GM23338 (cell line): ENCODE measurements around the gene DCAF6. TPM values are rescaled to one million over a fixed set of nuclear protein-coding genes. Genes with fewer than 3 reads are reported as not detected.

Source experiments
- ATAC-seq: fragments of 200-7000 bp; cut with Tn5 transposase; 3 replicates; pipeline ENCODE4 v1.9.1; 2020
- DNase-seq: peaks from one replicate; pipeline ENCODE4 v3.0.0-alpha.2; 2015; ENCODE audit warnings: low spot score
- H2AFZ ChIP-seq: fragments of 200-600 bp; sonication (generic); 2 replicates; pipeline ENCODE4 v1.8.0; 2016; ENCODE audit warnings: antibody characterized with exemption, mild to moderate bottlenecking, moderate library complexity
- H3F3A ChIP-seq: fragments of 200-600 bp; sonication (generic); replicated peaks from 2 replicates; pipeline ENCODE4 v1.8.0; 2017; ENCODE audit warnings: antibody characterized with exemption, mixed run types, low read depth
- H3K27ac ChIP-seq: fragments of 200-600 bp; sonication (generic); 2 replicates; pipeline ENCODE4 v1.6.1; 2016; ENCODE audit warnings: low read depth
- H3K27me3 ChIP-seq: fragments of 200-600 bp; sonication (generic); 2 replicates; pipeline ENCODE4 v1.8.0; 2016; ENCODE audit warnings: mild to moderate bottlenecking, mixed run types, moderate library complexity; ENCODE audit not compliant: insufficient read depth
- H3K36me3 ChIP-seq: fragments of 200-600 bp; sonication (generic); 2 replicates; pipeline ENCODE4 v1.8.0; 2016; ENCODE audit warnings: mild to moderate bottlenecking; ENCODE audit not compliant: insufficient read depth
- H3K4me1 ChIP-seq: fragments of 200-600 bp; sonication (generic); 2 replicates; pipeline ENCODE4 v1.8.0; 2016; ENCODE audit warnings: mild to moderate bottlenecking, moderate library complexity; ENCODE audit not compliant: insufficient read depth
- H3K4me2 ChIP-seq: fragments of 200-600 bp; sonication (generic); 2 replicates; pipeline ENCODE4 v1.7.1; 2017; ENCODE audit warnings: mixed run types
- H3K4me3 ChIP-seq: fragments of 200-600 bp; sonication (generic); 2 replicates; pipeline ENCODE4 v1.6.1; 2016; ENCODE audit warnings: mixed run types
- H3K79me2 ChIP-seq: fragments of 200-600 bp; sonication (generic); replicated peaks from 2 replicates; pipeline ENCODE4 v1.8.0; 2017; ENCODE audit warnings: mild to moderate bottlenecking; ENCODE audit not compliant: insufficient read depth
- H3K9me2 ChIP-seq: fragments of 200-600 bp; sonication (generic); 2 replicates; pipeline ENCODE4 v1.8.0; 2017; ENCODE audit not compliant: insufficient read depth
- H4K20me1 ChIP-seq: fragments of 200-600 bp; sonication (generic); replicated peaks from 2 replicates; pipeline ENCODE4 v1.8.0; 2017; ENCODE audit warnings: mild to moderate bottlenecking; ENCODE audit not compliant: insufficient read depth
- H3K27ac Mint-ChIP-seq: 2 replicates; pipeline ENCODE4 v1.8.0; 2020; ENCODE audit warnings: inconsistent platforms, mild to moderate bottlenecking, moderate library complexity, mixed read lengths
- H3K27me3 Mint-ChIP-seq: 3 replicates; pipeline ENCODE4 v1.8.0; 2022; ENCODE audit warnings: low read depth, mild to moderate bottlenecking, moderate library complexity, mixed read lengths, inconsistent platforms; ENCODE audit not compliant: insufficient read depth, poor library complexity
- H3K36me3 Mint-ChIP-seq: 3 replicates; pipeline ENCODE4 v1.8.0; 2021; ENCODE audit warnings: low read depth, mild to moderate bottlenecking, inconsistent platforms, moderate library complexity, mixed read lengths
- H3K4me1 Mint-ChIP-seq: 3 replicates; pipeline ENCODE4 v1.8.0; 2020; ENCODE audit warnings: mild to moderate bottlenecking, inconsistent platforms, mixed read lengths
- H3K4me3 Mint-ChIP-seq: 3 replicates; pipeline ENCODE4 v1.8.0; 2021; ENCODE audit warnings: moderate library complexity, mild to moderate bottlenecking, inconsistent platforms, mixed read lengths
- H3K9me3 Mint-ChIP-seq: 3 replicates; pipeline ENCODE4 v1.8.0; 2020; ENCODE audit warnings: moderate library complexity, mild to moderate bottlenecking, inconsistent platforms, mixed read lengths
- CREB1 ChIP-seq: fragments of 250-450 bp; sonication (Bioruptor Pico); IDR thresholded peaks from 2 replicates; pipeline ENCODE4 v1.5.0; 2020; ENCODE audit warnings: low read depth, mild to moderate bottlenecking, moderate library complexity
- CTCF ChIP-seq, 2 experiments: fragments of 200-600 bp in 1 of 2; sonication (generic) in 1 of 2; conservative IDR thresholded peaks; 2 replicates each; pipeline versions ENCODE4 v1.5.1 to v1.6.1; 2016 to 2017; ENCODE audit warnings: antibody characterized with exemption in 2 of 2, low read depth in 2 of 2, mild to moderate bottlenecking in 2 of 2, moderate library complexity in 1 of 2
- EZH2 ChIP-seq: fragments of 200-600 bp; sonication (generic); IDR thresholded peaks from one replicate; pipeline ENCODE4 v1.8.0; 2017; ENCODE audit warnings: antibody characterized with exemption, mild to moderate bottlenecking, low read depth; ENCODE audit not compliant: unreplicated experiment
- EZH2phosphoT487 ChIP-seq: fragments of 200-600 bp; sonication (generic); IDR thresholded peaks from one replicate; pipeline ENCODE4 v1.8.1; 2018; ENCODE audit warnings: antibody characterized with exemption; ENCODE audit not compliant: unreplicated experiment
- JUNB ChIP-seq: IDR thresholded peaks from one replicate; pipeline ENCODE4 v1.6.1; 2016; ENCODE audit warnings: antibody characterized with exemption; ENCODE audit not compliant: unreplicated experiment
- NANOG ChIP-seq: IDR thresholded peaks from 2 replicates; pipeline ENCODE4 v1.6.1; 2016; ENCODE audit warnings: antibody characterized with exemption, borderline replicate concordance
- POLR2AphosphoS5 ChIP-seq: IDR thresholded peaks from 2 replicates; pipeline ENCODE4 v1.6.1; 2016; ENCODE audit warnings: antibody characterized with exemption, low read depth
- REST ChIP-seq: IDR thresholded peaks from one replicate; pipeline ENCODE4 v1.6.1; 2018; ENCODE audit warnings: antibody characterized with exemption; ENCODE audit not compliant: unreplicated experiment
- STAT1 ChIP-seq: IDR thresholded peaks from one replicate; pipeline ENCODE4 v1.6.1; 2016; ENCODE audit warnings: antibody characterized with exemption; ENCODE audit not compliant: unreplicated experiment
- ZNF114 ChIP-seq: fragments of 250-450 bp; sonication (Bioruptor Pico); IDR thresholded peaks from 2 replicates; pipeline ENCODE4 v1.5.0; 2020; ENCODE audit warnings: mild to moderate bottlenecking, moderate library complexity
- ZNF331 ChIP-seq: fragments of 250-450 bp; sonication (Bioruptor Pico); IDR thresholded peaks from 2 replicates; pipeline ENCODE4 v1.5.0; 2020; ENCODE audit warnings: low read depth, mild to moderate bottlenecking, moderate library complexity
- polyA plus RNA-seq: library from polyadenylated mRNA; unstranded; fragments of >200 nt; fragmentation: Nextera tagmentation; extraction: Ambion mirVana; gene quantifications from 2 replicates; pipeline ENCODE4 v1.2.1, GENCODE V29; 2016
- total RNA-seq: library from RNA; depleted of rRNA; stranded (reverse); fragments of >200 nt; shearing (Covaris generic); gene quantifications from 2 replicates; pipeline ENCODE4 v1.2.3, GENCODE V29; 2014
- TF ChIP-seq, protein P1 (sequence below): fragments of 250-450 bp; sonication (Bioruptor Pico); IDR thresholded peaks from 2 replicates; pipeline ENCODE4 v1.5.0; 2020; ENCODE audit warnings: mild to moderate bottlenecking, moderate library complexity
- TF ChIP-seq, protein P2 (sequence below): IDR thresholded peaks from 2 replicates; pipeline ENCODE4 v1.6.1; 2016; ENCODE audit warnings: antibody characterized with exemption

The DCAF6 gene
- total and polyA plus RNA-seq, 2 experiments from 2014 or later: 18.6 to 27.3 TPM

- no peak for DNase-seq
- Histone ChIP-seq H3K4me1 (no peaks in the 10 kb centered on the region), H3F3A (no peaks in the 10 kb centered on the region), H3K36me3 (peaks cover 8% of the 10 kb centered on the region; the same call in 1 of the 2 replicates), H3K27me3 (no peaks in the 10 kb centered on the region), H3K9me2 (no peaks in the 10 kb centered on the region), H3K79me2 (no peaks in the 10 kb centered on the region; the same call in 1 of the 2 replicates), H4K20me1 (no peaks in the 10 kb centered on the region; the same call in 1 of the 2 replicates), H3K4me3 (no peak overlapping the region), H3K4me2 (no peak overlapping the region), H2AFZ (no peak overlapping the region), H3K27ac (no peak overlapping the region)
- TF ChIP-seq POLR2AphosphoS5 (no peak), CREB1 (CRISPR knock-in tag) (no peak), REST (no peak), ZNF114 (no peak), STAT1 (no peak), ZNF331 (CRISPR knock-in tag) (no peak), CTCF (conservative IDR thresholded peaks at IDR 0.05; ENCODE audit: low read depth in 2 of 2) (no peak), NANOG (no peak), EZH2phosphoT487 (no peak), JUNB (no peak), EZH2 (no peak)
- TF ChIP-seq, protein P1, sequence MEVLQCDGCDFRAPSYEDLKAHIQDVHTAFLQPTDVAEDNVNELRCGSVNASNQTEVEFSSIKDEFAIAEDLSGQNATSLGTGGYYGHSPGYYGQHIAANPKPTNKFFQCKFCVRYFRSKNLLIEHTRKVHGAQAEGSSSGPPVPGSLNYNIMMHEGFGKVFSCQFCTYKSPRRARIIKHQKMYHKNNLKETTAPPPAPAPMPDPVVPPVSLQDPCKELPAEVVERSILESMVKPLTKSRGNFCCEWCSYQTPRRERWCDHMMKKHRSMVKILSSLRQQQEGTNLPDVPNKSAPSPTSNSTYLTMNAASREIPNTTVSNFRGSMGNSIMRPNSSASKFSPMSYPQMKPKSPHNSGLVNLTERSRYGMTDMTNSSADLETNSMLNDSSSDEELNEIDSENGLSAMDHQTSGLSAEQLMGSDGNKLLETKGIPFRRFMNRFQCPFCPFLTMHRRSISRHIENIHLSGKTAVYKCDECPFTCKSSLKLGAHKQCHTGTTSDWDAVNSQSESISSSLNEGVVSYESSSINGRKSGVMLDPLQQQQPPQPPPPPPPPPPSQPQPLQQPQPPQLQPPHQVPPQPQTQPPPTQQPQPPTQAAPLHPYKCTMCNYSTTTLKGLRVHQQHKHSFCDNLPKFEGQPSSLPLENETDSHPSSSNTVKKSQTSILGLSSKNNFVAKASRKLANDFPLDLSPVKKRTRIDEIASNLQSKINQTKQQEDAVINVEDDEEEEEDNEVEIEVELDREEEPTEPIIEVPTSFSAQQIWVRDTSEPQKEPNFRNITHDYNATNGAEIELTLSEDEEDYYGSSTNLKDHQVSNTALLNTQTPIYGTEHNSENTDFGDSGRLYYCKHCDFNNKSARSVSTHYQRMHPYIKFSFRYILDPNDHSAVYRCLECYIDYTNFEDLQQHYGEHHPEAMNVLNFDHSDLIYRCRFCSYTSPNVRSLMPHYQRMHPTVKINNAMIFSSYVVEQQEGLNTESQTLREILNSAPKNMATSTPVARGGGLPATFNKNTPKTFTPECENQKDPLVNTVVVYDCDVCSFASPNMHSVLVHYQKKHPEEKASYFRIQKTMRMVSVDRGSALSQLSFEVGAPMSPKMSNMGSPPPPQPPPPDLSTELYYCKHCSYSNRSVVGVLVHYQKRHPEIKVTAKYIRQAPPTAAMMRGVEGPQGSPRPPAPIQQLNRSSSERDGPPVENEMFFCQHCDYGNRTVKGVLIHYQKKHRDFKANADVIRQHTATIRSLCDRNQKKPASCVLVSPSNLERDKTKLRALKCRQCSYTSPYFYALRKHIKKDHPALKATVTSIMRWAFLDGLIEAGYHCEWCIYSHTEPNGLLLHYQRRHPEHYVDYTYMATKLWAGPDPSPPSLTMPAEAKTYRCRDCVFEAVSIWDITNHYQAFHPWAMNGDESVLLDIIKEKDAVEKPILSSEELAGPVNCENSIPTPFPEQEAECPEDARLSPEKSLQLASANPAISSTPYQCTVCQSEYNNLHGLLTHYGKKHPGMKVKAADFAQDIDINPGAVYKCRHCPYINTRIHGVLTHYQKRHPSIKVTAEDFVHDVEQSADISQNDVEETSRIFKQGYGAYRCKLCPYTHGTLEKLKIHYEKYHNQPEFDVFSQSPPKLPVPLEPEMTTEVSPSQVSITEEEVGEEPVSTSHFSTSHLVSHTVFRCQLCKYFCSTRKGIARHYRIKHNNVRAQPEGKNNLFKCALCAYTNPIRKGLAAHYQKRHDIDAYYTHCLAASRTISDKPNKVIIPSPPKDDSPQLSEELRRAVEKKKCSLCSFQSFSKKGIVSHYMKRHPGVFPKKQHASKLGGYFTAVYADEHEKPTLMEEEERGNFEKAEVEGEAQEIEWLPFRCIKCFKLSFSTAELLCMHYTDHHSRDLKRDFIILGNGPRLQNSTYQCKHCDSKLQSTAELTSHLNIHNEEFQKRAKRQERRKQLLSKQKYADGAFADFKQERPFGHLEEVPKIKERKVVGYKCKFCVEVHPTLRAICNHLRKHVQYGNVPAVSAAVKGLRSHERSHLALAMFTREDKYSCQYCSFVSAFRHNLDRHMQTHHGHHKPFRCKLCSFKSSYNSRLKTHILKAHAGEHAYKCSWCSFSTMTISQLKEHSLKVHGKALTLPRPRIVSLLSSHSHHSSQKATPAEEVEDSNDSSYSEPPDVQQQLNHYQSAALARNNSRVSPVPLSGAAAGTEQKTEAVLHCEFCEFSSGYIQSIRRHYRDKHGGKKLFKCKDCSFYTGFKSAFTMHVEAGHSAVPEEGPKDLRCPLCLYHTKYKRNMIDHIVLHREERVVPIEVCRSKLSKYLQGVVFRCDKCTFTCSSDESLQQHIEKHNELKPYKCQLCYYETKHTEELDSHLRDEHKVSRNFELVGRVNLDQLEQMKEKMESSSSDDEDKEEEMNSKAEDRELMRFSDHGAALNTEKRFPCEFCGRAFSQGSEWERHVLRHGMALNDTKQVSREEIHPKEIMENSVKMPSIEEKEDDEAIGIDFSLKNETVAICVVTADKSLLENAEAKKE: no peak
- TF ChIP-seq, protein P2, sequence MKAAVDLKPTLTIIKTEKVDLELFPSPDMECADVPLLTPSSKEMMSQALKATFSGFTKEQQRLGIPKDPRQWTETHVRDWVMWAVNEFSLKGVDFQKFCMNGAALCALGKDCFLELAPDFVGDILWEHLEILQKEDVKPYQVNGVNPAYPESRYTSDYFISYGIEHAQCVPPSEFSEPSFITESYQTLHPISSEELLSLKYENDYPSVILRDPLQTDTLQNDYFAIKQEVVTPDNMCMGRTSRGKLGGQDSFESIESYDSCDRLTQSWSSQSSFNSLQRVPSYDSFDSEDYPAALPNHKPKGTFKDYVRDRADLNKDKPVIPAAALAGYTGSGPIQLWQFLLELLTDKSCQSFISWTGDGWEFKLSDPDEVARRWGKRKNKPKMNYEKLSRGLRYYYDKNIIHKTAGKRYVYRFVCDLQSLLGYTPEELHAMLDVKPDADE: no peak
- ATAC-seq: no peak
- Mint-ChIP-seq H3K4me3 (no peak overlapping the region), H3K9me3 (no peaks in the 10 kb centered on the region), H3K27ac (no peak overlapping the region), H3K4me1 (no peaks in the 10 kb centered on the region), H3K36me3 (peaks cover 10% of the 10 kb centered on the region; the same call in 2 of the 3 replicates), H3K27me3 (no peaks in the 10 kb centered on the region)
These were observed 55.1 kb downstream of the DCAF6 start for GRCh38 chr1:167991546-167991945.
